Measurements from ENCODE around the gene PHPT1.
"Not testable (repeated sequence)": the region's sequence is repeated elsewhere in the genome, so short reads cannot be mapped to it uniquely, and the experiment has no call there.

PHPT1 gene

GRCh38 chr9:136868644-136869043, 19.4 kb downstream of the PHPT1 start:
- H2AFZ ChIP-seq = no peak overlapping the region
- no peak overlapping the region for H3K27ac ChIP-seq
- no peaks in the 10 kb centered on the region for H3K9me3 ChIP-seq (ENCODE audit: control insufficient read depth, low read length)
- H3K9ac ChIP-seq = no peak overlapping the region
- peaks cover 4% of the 10 kb centered on the region for H3K79me2 ChIP-seq
- H3K27me3 ChIP-seq (ENCODE audit: control insufficient read depth, insufficient read depth, low read length) = no peaks in the 10 kb centered on the region
- H3K36me3 ChIP-seq (ENCODE audit: control insufficient read depth, insufficient read depth, low read length) = no peaks in the 10 kb centered on the region
- TF ChIP-seq, protein P1, sequence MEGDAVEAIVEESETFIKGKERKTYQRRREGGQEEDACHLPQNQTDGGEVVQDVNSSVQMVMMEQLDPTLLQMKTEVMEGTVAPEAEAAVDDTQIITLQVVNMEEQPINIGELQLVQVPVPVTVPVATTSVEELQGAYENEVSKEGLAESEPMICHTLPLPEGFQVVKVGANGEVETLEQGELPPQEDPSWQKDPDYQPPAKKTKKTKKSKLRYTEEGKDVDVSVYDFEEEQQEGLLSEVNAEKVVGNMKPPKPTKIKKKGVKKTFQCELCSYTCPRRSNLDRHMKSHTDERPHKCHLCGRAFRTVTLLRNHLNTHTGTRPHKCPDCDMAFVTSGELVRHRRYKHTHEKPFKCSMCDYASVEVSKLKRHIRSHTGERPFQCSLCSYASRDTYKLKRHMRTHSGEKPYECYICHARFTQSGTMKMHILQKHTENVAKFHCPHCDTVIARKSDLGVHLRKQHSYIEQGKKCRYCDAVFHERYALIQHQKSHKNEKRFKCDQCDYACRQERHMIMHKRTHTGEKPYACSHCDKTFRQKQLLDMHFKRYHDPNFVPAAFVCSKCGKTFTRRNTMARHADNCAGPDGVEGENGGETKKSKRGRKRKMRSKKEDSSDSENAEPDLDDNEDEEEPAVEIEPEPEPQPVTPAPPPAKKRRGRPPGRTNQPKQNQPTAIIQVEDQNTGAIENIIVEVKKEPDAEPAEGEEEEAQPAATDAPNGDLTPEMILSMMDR (IDR thresholded peaks at IDR 0.05) = no peak
- H3K4me2 ChIP-seq (ENCODE audit: low read length) = no peak overlapping the region
- no peaks in the 10 kb centered on the region for H3K4me1 ChIP-seq
- H3K4me3 ChIP-seq (ENCODE audit: low read depth, low read length) = no peak overlapping the region

GRCh38 chr9:136869611-136870010, 20.4 kb downstream of the PHPT1 start:
- H3K4me3 ChIP-seq (ENCODE audit: low read depth, low read length); H3K27ac ChIP-seq; H3K4me2 ChIP-seq (ENCODE audit: low read length); H3K9ac ChIP-seq; H3K4me1 ChIP-seq; H3K9me3 ChIP-seq (ENCODE audit: control insufficient read depth, low read length); H3K79me2 ChIP-seq; H3K27me3 ChIP-seq (ENCODE audit: control insufficient read depth, insufficient read depth, low read length); H2AFZ ChIP-seq; H3K36me3 ChIP-seq (ENCODE audit: control insufficient read depth, insufficient read depth, low read length): not testable (repeated sequence)

GRCh38 chr9:136875155-136875554, 25.9 kb downstream of the PHPT1 start:
- Histone ChIP-seq H3K27me3 (ENCODE audit: control insufficient read depth, insufficient read depth, low read length) (no peaks in the 10 kb centered on the region), H3K4me1 (no peaks in the 10 kb centered on the region), H3K4me2 (ENCODE audit: low read length) (no peak overlapping the region), H3K9ac (no peak overlapping the region), H3K27ac (no peak overlapping the region), H3K79me2 (no peaks in the 10 kb centered on the region), H3K4me3 (ENCODE audit: low read depth, low read length) (no peak overlapping the region), H3K36me3 (ENCODE audit: control insufficient read depth, insufficient read depth, low read length) (no peaks in the 10 kb centered on the region), H3K9me3 (ENCODE audit: control insufficient read depth, low read length) (no peaks in the 10 kb centered on the region), H2AFZ (no peak overlapping the region)
- TF ChIP-seq, protein P1 (IDR thresholded peaks at IDR 0.05) = no peak

DNA sequence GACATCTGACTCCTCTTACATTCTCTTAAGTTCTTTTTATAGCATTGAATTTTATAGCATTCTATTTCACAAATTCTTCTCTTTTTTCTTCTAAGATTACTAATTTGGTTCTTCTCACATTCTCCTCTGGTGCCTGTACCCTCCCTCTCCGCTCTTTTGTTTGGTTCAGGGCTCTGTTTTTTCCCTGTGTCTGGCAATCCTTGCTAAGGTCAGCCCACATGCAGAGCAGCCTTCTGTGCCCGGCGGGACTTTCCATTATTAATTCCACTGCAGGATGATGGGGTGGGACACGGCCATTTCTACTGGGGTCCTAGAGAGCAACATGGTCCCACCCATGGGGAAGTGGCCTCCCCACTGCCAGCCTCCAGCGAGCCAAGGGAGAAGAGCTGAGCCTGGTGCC, 27.3 kb downstream of the PHPT1 start:
- no peak overlapping the region for H3K4me2 ChIP-seq (ENCODE audit: low read length)
- TF ChIP-seq, protein P1 (IDR thresholded peaks at IDR 0.05) = no peak

DNA sequence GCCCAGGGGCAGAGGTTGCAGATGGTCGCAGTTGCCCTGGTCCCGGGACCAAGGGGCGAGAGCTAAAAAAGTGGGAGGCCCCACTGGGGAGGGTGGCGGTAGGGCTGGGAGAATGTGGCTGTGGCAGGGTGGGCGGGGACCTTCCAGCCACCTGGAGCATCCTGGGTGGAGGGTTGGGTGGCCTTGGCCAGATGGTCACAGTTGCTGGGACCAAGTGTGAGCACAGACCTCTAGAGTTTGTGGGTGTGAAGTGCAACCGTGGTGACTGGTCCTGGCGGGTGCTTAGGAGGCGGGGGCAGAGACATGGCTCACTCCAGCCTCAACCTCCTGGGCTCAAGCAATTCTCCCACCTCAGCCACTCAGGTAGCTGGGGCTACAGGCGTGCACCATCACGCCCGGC, 31.4 kb downstream of the PHPT1 start:
- no peaks in the 10 kb centered on the region for H3K79me2 ChIP-seq
- no peaks in the 10 kb centered on the region for H3K27me3 ChIP-seq (ENCODE audit: control insufficient read depth, insufficient read depth, low read length)
- no peak overlapping the region for H3K4me3 ChIP-seq (ENCODE audit: low read depth, low read length)
- no peaks in the 10 kb centered on the region for H3K9me3 ChIP-seq (ENCODE audit: control insufficient read depth, low read length)
- H2AFZ ChIP-seq = no peak overlapping the region
- no peak overlapping the region for H3K27ac ChIP-seq
- H3K4me1 ChIP-seq = no peaks in the 10 kb centered on the region
- H3K9ac ChIP-seq = no peak overlapping the region
- TF ChIP-seq, protein P1 (IDR thresholded peaks at IDR 0.05) = no peak
- no peak overlapping the region for H3K4me2 ChIP-seq (ENCODE audit: low read length)
- H3K36me3 ChIP-seq (ENCODE audit: control insufficient read depth, insufficient read depth, low read length) = no peaks in the 10 kb centered on the region

More for the DNA sequence above, 27.3 kb downstream of the PHPT1 start:
- no peak overlapping the region for H2AFZ ChIP-seq
- no peak overlapping the region for H3K4me3 ChIP-seq (ENCODE audit: low read depth, low read length)
- no peak overlapping the region for H3K9ac ChIP-seq
- no peaks in the 10 kb centered on the region for H3K36me3 ChIP-seq (ENCODE audit: control insufficient read depth, insufficient read depth, low read length)
- H3K27me3 ChIP-seq (ENCODE audit: control insufficient read depth, insufficient read depth, low read length) = no peaks in the 10 kb centered on the region
- H3K4me1 ChIP-seq = no peaks in the 10 kb centered on the region
- no peaks in the 10 kb centered on the region for H3K79me2 ChIP-seq
- no peaks in the 10 kb centered on the region for H3K9me3 ChIP-seq (ENCODE audit: control insufficient read depth, low read length)
- no peak overlapping the region for H3K27ac ChIP-seq
